Fibroblast of skin of back (primary cell): Measurements from ENCODE around the gene TMPRSS13.

Experiments
- DNase-seq: peaks from one replicate; pipeline ENCODE4 v3.0.0-alpha.2; 2013

The TMPRSS13 gene

GRCh38 chr11:117888139-117888566 lies 41.0 kb downstream of the TMPRSS13 start:
- DNase-seq = no peak

GRCh38 chr11:117887431-117888138 lies 41.6 kb downstream of the TMPRSS13 start:
- no peak for DNase-seq

- no peak for DNase-seq
Observed at GRCh38 chr11:117885777-117886176, 43.4 kb downstream of the TMPRSS13 start.

GRCh38 chr11:117884994-117885393 lies 44.2 kb downstream of the TMPRSS13 start:
- DNase-seq = peak; percentile 26

GRCh38 chr11:117883063-117883462 lies 46.1 kb downstream of the TMPRSS13 start:
- no peak for DNase-seq

GRCh38 chr11:117882311-117882905 lies 46.8 kb downstream of the TMPRSS13 start:
- DNase-seq = no peak

- DNase-seq = no peak
Observed at GRCh38 chr11:117881217-117881616, 48.0 kb downstream of the TMPRSS13 start.

- DNase-seq = no peak
Observed at GRCh38 chr11:117879516-117880480, 49.4 kb downstream of the TMPRSS13 start.

- no peak for DNase-seq
Observed at GRCh38 chr11:117878939-117879475, 50.2 kb downstream of the TMPRSS13 start.

GRCh38 chr11:117878314-117878938 lies 50.8 kb downstream of the TMPRSS13 start:
- DNase-seq = no peak

GRCh38 chr11:117877120-117877784 lies 52.0 kb downstream of the TMPRSS13 start:
- no peak for DNase-seq

GRCh38 chr11:117876341-117877119 lies 52.7 kb downstream of the TMPRSS13 start, which contains the start of gene FXYD6:
TSS of gene FXYD6 (minus strand) at chr11:117876658. CDS start at chr11:117842776, 33,882 bp downstream.
- DNase-seq = peak; percentile 21

GRCh38 chr11:117876059-117876340 lies 53.2 kb downstream of the TMPRSS13 start:
- DNase-seq = no peak

GRCh38 chr11:117875382-117876058 lies 53.7 kb downstream of the TMPRSS13 start:
- DNase-seq = no peak

GRCh38 chr11:117874910-117875381 lies 54.3 kb downstream of the TMPRSS13 start:
- no peak for DNase-seq

- DNase-seq = no peak
Observed at GRCh38 chr11:117874253-117874909, 54.8 kb downstream of the TMPRSS13 start.

- DNase-seq = no peak
Observed at GRCh38 chr11:117873828-117874125, 55.4 kb downstream of the TMPRSS13 start.

- no peak for DNase-seq
Observed at GRCh38 chr11:117872975-117873827, 56.0 kb downstream of the TMPRSS13 start.

- no peak for DNase-seq
Observed at GRCh38 chr11:117872420-117872961, 56.7 kb downstream of the TMPRSS13 start.
